Endothelial cell of umbilical vein (primary cell): ENCODE results near the gene LHFPL2.

Experiments
- EZH2 ChIP-seq: IDR thresholded peaks from 2 replicates; pipeline ENCODE4 v1.6.1; 2012; ENCODE audit warnings: borderline replicate concordance, low read depth, mild to moderate bottlenecking, moderate library complexity, low read length, inconsistent platforms; ENCODE audit not compliant: severe bottlenecking
- POLR2A ChIP-seq: IDR thresholded peaks from 2 replicates; pipeline ENCODE4 v1.6.1; 2012; ENCODE audit warnings: low read depth, mild to moderate bottlenecking, control low read depth, low read length
- TF ChIP-seq, protein P1 (sequence below), 2 donors: IDR thresholded peaks; 1 replicate in 1 of 2; 2 replicates in 1 of 2; pipeline ENCODE4 v1.5.1; 2011; ENCODE audit warnings: low read length in 2 of 2, mild to moderate bottlenecking in 2 of 2, moderate library complexity in 2 of 2, control low read depth in 1 of 2, inconsistent platforms in 1 of 2, low read depth in 1 of 2; ENCODE audit not compliant: insufficient read depth in 1 of 2; ENCODE audit errors: extremely low read depth in 1 of 2

DNA sequence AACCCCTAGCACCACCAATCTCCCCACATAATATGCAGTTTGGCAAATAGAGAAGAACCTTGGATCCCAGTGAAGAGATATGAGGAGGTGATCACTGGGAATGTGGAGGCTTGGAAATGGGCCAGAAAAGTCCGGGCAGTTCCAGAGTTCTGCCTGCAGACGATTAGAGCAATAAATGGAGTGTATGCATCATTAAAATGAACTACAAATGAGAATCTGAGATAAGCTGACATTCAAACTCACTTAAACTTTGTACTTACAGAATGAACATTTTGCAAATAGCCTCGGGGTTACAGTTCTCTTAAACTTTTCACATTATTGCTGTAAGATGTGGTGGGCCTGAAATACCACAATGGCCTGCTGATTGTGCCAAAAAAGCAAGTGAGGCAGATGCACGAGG is 23.0 kb upstream of the LHFPL2 start:
- TF ChIP-seq, protein P1, sequence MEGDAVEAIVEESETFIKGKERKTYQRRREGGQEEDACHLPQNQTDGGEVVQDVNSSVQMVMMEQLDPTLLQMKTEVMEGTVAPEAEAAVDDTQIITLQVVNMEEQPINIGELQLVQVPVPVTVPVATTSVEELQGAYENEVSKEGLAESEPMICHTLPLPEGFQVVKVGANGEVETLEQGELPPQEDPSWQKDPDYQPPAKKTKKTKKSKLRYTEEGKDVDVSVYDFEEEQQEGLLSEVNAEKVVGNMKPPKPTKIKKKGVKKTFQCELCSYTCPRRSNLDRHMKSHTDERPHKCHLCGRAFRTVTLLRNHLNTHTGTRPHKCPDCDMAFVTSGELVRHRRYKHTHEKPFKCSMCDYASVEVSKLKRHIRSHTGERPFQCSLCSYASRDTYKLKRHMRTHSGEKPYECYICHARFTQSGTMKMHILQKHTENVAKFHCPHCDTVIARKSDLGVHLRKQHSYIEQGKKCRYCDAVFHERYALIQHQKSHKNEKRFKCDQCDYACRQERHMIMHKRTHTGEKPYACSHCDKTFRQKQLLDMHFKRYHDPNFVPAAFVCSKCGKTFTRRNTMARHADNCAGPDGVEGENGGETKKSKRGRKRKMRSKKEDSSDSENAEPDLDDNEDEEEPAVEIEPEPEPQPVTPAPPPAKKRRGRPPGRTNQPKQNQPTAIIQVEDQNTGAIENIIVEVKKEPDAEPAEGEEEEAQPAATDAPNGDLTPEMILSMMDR (IDR thresholded peaks at IDR 0.05; ENCODE audit: extremely low read depth in 1 of 2, insufficient read depth in 1 of 2, low read depth in 1 of 2, low read length in 2 of 2): no peak
- TF ChIP-seq POLR2A: no peak
- no peak for TF ChIP-seq EZH2
